ENCODE data around the gene SLC6A16. TPM values are rescaled to one million over a fixed set of nuclear protein-coding genes. Genes with fewer than 3 reads are reported as not detected.
"Not testable (repeated sequence)": the region's sequence is repeated elsewhere in the genome, so short reads cannot be mapped to it uniquely, and the experiment has no call there.

SLC6A16 gene
- polyA plus RNA-seq, 4 donors, result 1.8 to 6.5 (median 3.2) TPM

- no peak for DNase-seq (ENCODE audit: low read depth in 4 of 4, low spot score in 2 of 4)
These were observed 37.7 kb downstream of the SLC6A16 start for GRCh38 chr19:49287141-49287770.

DNA sequence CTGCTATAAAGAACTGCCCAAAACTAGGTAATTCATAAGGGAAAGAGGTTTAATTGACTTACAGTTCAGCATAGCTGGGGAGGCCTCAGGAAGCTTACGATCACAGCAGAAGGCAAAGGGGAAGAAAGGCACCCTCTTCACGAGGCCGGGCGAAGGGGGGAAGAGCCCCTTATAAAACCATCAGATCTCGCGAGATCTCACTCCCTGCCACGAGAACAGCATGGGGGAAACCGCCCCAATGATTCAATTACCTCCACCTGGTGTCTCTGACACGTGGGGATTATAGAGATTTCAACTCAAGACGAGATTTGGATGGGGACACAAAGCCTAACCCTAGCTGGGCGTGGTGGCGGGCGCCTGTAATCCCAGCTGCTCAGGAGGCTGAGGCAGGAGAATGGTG is 42.8 kb downstream of the SLC6A16 start:
- no peak for DNase-seq (ENCODE audit: low read depth in 4 of 4, low spot score in 2 of 4)

DNA sequence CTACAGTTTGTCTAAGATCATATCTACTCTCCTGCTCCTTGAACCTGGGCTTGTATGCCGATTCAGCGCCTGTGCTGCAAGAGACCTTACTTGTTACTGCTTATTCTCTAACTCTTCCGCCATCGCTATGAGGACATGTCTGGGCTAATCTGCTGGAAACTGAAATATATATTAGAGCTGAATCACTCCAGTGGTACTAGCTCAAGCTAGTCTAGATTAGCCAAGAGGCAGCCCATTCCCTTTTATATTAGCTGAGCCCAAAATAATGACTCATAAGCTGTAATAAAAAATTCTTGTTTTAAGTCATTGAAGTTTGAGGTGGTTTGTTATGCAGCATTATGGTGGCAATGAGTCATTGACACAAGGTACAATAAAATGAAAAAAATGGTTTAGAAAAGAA is 52.8 kb downstream of the SLC6A16 start:
- no peak for DNase-seq (ENCODE audit: low read depth in 4 of 4, low spot score in 2 of 4)

GRCh38 chr19:49271080-49271753 is 53.8 kb downstream of the SLC6A16 start:
- DNase-seq (ENCODE audit: low read depth in 4 of 4, low spot score in 2 of 4), result no peak

- not testable (repeated sequence) for DNase-seq (ENCODE audit: low read depth in 4 of 4, low spot score in 2 of 4)
These were observed 58.6 kb downstream of the SLC6A16 start for GRCh38 chr19:49266409-49266808.

GRCh38 chr19:49264258-49264657 is 60.7 kb downstream of the SLC6A16 start:
- no peak for DNase-seq (ENCODE audit: low read depth in 4 of 4, low spot score in 2 of 4)

GRCh38 chr19:49261602-49262001 is 63.4 kb downstream of the SLC6A16 start:
- no peak for DNase-seq (ENCODE audit: low read depth in 4 of 4, low spot score in 2 of 4)

DNA sequence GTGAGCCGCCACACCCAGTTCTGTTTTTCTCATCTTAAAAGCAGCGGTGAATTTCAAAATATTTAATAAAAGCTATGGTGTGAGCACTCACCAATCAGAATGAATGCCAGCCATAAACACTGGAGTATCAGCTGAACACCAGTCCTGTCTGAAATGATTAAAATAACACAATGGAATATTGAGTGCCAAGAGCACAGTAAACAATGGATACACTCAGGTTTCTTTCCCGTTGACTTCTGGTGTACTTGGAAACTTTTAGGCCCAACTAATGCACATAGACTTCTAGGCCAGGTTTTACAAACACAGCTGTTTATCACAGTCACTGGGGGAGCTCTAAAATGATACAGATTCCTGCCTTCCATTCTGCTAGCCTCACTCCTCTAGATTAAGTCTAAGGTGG is 68.3 kb downstream of the SLC6A16 start:
- DNase-seq (ENCODE audit: low read depth in 4 of 4, low spot score in 2 of 4), result no peak

DNA sequence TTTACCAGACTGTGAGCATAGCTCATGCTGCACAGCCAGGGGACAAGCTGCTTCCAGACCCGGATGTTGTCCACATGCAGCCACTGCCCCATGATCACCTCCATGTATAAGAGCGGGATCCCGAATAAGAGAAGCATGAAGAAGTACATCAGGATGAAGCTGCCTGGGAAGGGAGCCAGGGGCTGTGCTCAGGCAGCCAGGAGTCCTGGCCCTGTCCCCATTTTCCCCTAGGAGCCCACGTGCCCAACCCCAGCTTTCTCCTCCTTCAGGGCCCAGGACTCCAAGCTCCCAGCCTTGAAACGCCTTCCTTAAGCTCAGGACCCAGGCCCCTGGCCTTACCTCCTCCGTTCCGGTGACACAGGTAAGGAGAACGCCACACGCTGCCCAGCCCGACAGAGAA is 69.3 kb downstream of the SLC6A16 start:
- no peak for DNase-seq (ENCODE audit: low read depth in 4 of 4, low spot score in 2 of 4)

DNA sequence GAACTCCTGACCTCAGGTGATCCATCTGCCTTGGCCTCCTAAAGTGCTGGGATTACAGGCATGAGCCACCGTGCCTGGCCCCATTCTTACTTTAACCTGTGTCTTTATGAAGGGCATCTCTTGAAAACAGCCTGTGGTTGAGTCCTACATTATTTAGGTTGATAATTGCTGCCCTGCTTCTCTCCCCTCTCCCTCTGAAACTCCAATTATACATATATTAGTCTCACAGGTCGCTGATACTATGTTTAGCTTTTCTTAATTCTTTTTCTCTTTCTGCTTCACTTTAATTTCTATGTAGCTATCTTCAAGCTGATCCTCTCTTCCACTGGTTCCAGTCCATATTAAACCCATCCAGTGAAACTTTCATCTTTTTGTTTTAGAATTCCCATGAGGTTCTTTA is 75.1 kb downstream of the SLC6A16 start:
- no peak for DNase-seq (ENCODE audit: low read depth in 4 of 4, low spot score in 2 of 4)

GRCh38 chr19:49247676-49248075 is 77.3 kb downstream of the SLC6A16 start:
- no peak for DNase-seq (ENCODE audit: low read depth in 4 of 4, low spot score in 2 of 4)

DNA sequence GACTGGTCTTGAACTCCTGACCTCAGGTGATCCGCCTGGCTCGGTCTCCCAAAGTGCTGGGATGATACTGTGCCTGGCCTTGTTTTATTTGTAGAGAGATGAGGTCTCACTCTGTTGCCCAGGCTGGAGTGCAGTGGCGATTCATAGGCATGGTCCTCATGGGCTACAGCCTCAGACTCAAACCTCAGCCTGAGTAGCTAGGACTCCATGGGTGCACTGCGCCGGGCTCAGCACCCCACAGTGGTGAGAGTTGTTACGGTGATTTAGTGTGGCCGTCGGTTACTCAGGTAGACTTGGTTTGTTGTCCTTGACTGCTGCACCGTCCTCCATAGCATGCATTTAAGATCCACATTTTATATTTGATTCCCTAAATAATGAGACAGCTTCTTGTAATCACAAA is 80.7 kb downstream of the SLC6A16 start:
- no peak for DNase-seq (ENCODE audit: low read depth in 4 of 4, low spot score in 2 of 4)

DNA sequence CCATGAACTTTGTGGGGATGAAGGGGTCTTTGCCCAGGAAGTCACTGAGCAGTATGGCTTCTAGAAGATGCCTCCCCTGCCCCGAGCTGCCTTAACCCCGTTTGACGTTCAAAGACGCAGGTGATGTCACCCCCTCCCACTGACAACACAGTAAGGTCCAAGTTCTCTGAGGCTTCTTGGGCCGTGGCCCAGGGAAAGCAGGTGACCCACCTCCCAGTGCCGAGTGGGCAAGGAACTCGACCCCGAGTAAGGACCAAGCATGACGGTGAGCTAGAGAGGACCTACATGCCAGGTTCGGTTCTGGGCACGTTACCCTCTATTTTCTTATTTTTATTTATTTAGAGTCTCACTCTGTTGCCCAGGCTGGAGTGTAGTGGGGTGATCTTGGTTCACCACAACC is 81.3 kb downstream of the SLC6A16 start:
- DNase-seq (ENCODE audit: low read depth in 4 of 4, low spot score in 2 of 4), result no peak

DNA sequence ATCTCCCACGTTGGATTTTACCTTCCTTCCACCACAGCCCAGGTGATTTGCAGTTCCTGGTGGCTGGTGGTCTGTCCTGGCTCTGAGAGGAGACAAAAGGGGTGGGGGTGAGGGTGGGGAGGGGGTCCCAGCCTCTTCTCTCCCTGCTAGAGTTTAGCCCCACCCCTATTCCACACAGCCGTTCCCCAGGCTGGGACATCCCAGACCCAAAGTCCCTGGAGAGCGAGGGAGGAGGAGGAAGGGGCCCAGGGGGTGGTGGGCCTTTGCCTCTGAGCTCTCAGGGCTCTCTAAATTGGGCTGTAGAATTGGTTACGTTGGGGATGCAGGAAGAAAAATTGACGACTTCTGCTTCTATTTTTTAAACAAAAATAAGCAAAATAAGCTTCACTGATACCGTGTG is 81.9 kb downstream of the SLC6A16 start:
- no peak for DNase-seq (ENCODE audit: low read depth in 4 of 4, low spot score in 2 of 4)

DNA sequence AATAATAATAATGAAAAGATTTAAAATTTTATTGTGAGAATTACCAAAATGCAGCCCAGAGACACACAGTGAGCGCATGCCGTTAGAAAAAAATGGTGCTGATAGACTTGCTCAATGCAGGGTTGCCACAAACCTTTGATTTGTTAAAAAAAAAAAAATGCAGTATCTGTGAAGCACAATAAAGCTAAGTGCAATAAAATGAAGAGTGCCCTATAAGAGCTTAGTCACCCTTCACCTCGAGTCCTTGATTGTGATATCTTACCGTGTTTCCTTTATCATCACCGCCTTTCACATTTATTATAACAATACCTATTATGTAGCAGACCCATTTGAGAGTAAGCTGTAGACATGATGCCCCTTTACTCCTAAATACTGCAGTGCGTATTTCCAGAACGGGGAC is 83.2 kb downstream of the SLC6A16 start:
- DNase-seq (ENCODE audit: low read depth in 4 of 4, low spot score in 2 of 4), result no peak

Other genes starting within 250 kb of the SLC6A16 start
- gene SNRNP70, start 239.7 kb downstream of the SLC6A16 start, polyA plus RNA-seq (ENCODE audit: insufficient read length in 4 of 4), result 100 to 1,000 TPM; 260 to 418 (median 347) TPM
- gene LIN7B, start 210.8 kb downstream of the SLC6A16 start, polyA plus RNA-seq (ENCODE audit: insufficient read length in 4 of 4), result 10 to 100 TPM in 1 of 4 donors, 1 to 10 TPM in 3; 5.4 to 13.2 (median 8.8) TPM
- 1 to 10 TPM in 1 of 4 donors, under 1 TPM in 3; 0.73 to 1.1 (median 0.80) TPM for gene C19orf73, start 206.0 kb downstream of the SLC6A16 start, polyA plus RNA-seq (ENCODE audit: insufficient read length in 4 of 4)
- 10 to 100 TPM in 1 of 4 donors, 1 to 10 TPM in 3; 4.5 to 11.1 (median 8.7) TPM for gene PPFIA3, start 205.6 kb downstream of the SLC6A16 start, polyA plus RNA-seq (ENCODE audit: insufficient read length in 4 of 4)
- gene HRC, start 169.8 kb downstream of the SLC6A16 start, polyA plus RNA-seq (ENCODE audit: insufficient read length in 4 of 4), result 10 to 100 TPM; 25.2 to 38.8 (median 33.8) TPM
- 10 to 100 TPM; 22.1 to 48.0 (median 35.9) TPM for gene TRPM4, start 167.4 kb downstream of the SLC6A16 start, polyA plus RNA-seq (ENCODE audit: insufficient read length in 4 of 4)
- gene CD37, start 10.2 kb upstream of the SLC6A16 start, polyA plus RNA-seq (ENCODE audit: insufficient read length in 4 of 4), result 10 to 100 TPM; 36.2 to 40.7 (median 37.5) TPM
- gene TEAD2, start 37.2 kb upstream of the SLC6A16 start, polyA plus RNA-seq (ENCODE audit: insufficient read length in 4 of 4), result 100 to 1,000 TPM in 2 of 4 donors, 10 to 100 TPM in 2; 88.4 to 122 (median 107) TPM
- gene DKKL1, start 38.7 kb upstream of the SLC6A16 start, polyA plus RNA-seq (ENCODE audit: insufficient read length in 4 of 4), result 1 to 10 TPM; 4.5 to 6.4 (median 5.8) TPM
- under 1 TPM; 0.10 to 0.43 (median 0.22) TPM for gene KASH5, start 63.1 kb upstream of the SLC6A16 start, polyA plus RNA-seq (ENCODE audit: insufficient read length in 4 of 4)
- not detected for gene PTH2, start 98.2 kb upstream of the SLC6A16 start, polyA plus RNA-seq (ENCODE audit: insufficient read length in 4 of 4)
- not detected for gene GFY, start 100.2 kb upstream of the SLC6A16 start, polyA plus RNA-seq (ENCODE audit: insufficient read length in 4 of 4)
- under 1 TPM; 0.25 to 0.61 (median 0.45) TPM for gene SLC17A7, start 116.3 kb upstream of the SLC6A16 start, polyA plus RNA-seq (ENCODE audit: insufficient read length in 4 of 4)
- 100 to 1,000 TPM in 1 of 4 donors, 10 to 100 TPM in 3; 82.3 to 106 (median 94.2) TPM for gene PIH1D1, start 126.6 kb upstream of the SLC6A16 start, polyA plus RNA-seq (ENCODE audit: insufficient read length in 4 of 4)
- 10 to 100 TPM; 14.6 to 29.7 (median 25.2) TPM for gene ALDH16A1, start 128.0 kb upstream of the SLC6A16 start, polyA plus RNA-seq (ENCODE audit: insufficient read length in 4 of 4)
- 1 to 10 TPM; 2.7 to 4.6 (median 4.1) TPM for gene FLT3LG, start 149.0 kb upstream of the SLC6A16 start, polyA plus RNA-seq (ENCODE audit: insufficient read length in 4 of 4)
- gene RPL13A, start 162.4 kb upstream of the SLC6A16 start, polyA plus RNA-seq (ENCODE audit: insufficient read length in 4 of 4), result 1,000 to 10,000 TPM; 2,373 to 3,513 (median 2,918) TPM
- gene RPS11, start 171.2 kb upstream of the SLC6A16 start, polyA plus RNA-seq (ENCODE audit: insufficient read length in 4 of 4), result 1,000 to 10,000 TPM; 2,347 to 3,212 (median 2,796) TPM
- 100 to 1,000 TPM; 235 to 340 (median 283) TPM for gene FCGRT, start 187.5 kb upstream of the SLC6A16 start, polyA plus RNA-seq (ENCODE audit: insufficient read length in 4 of 4)
- gene RCN3, start 202.8 kb upstream of the SLC6A16 start, polyA plus RNA-seq (ENCODE audit: insufficient read length in 4 of 4), result 10 to 100 TPM; 13.2 to 27.9 (median 23.9) TPM

All from left renal cortex interstitium (tissue), 4 donors.